GM19035 (cell line): ENCODE results near the gene PLPPR4.
"Not testable (repeated sequence)": the region's sequence is repeated elsewhere in the genome, so short reads cannot be mapped to it uniquely, and the experiment has no call there.

ENCODE experiments used
- ATAC-seq: cut with Tn5 transposase; IDR thresholded peaks from one replicate; pipeline ENCODE4 v1.9.1; 2021; ENCODE audit not compliant: unreplicated experiment

The PLPPR4 gene

GRCh38 chr1:99264201-99265021 lies at the start of gene PLPPR4:
Gene PLPPR4, plus strand, starts transcription at chr1:99264492. Its CDS starts 102 bp downstream, at chr1:99264594.
- no peak for ATAC-seq

GRCh38 chr1:99216956-99217355 lies 47.3 kb upstream of the PLPPR4 start:
- ATAC-seq, result no peak

- no peak for ATAC-seq
Measured at GRCh38 chr1:99217599-99217998, 46.7 kb upstream of the PLPPR4 start.

GRCh38 chr1:99218572-99218971 lies 45.7 kb upstream of the PLPPR4 start:
- no peak for ATAC-seq

GRCh38 chr1:99218999-99219398 lies 45.3 kb upstream of the PLPPR4 start:
- peak; percentile 69 for ATAC-seq

GRCh38 chr1:99227056-99227897 lies 37.0 kb upstream of the PLPPR4 start:
- ATAC-seq, result no peak

GRCh38 chr1:99228153-99228552 lies 36.1 kb upstream of the PLPPR4 start:
- peak; percentile 56 for ATAC-seq

- ATAC-seq, result no peak
Measured at GRCh38 chr1:99229122-99229521, 35.2 kb upstream of the PLPPR4 start.

GRCh38 chr1:99230695-99231094 lies 33.6 kb upstream of the PLPPR4 start:
- no peak for ATAC-seq

GRCh38 chr1:99232172-99232571 lies 32.1 kb upstream of the PLPPR4 start:
- no peak for ATAC-seq

GRCh38 chr1:99233446-99233845 lies 30.8 kb upstream of the PLPPR4 start:
- no peak for ATAC-seq

GRCh38 chr1:99236756-99237155 lies 27.5 kb upstream of the PLPPR4 start:
- ATAC-seq, result no peak

- no peak for ATAC-seq
Measured at GRCh38 chr1:99239690-99240089, 24.6 kb upstream of the PLPPR4 start.

GRCh38 chr1:99240621-99241020 lies 23.7 kb upstream of the PLPPR4 start:
- no peak for ATAC-seq

GRCh38 chr1:99246152-99246551 lies 18.1 kb upstream of the PLPPR4 start:
- ATAC-seq, result no peak

GRCh38 chr1:99247199-99247598 lies 17.1 kb upstream of the PLPPR4 start:
- ATAC-seq, result no peak

GRCh38 chr1:99250728-99251127 lies 13.6 kb upstream of the PLPPR4 start:
- ATAC-seq, result no peak

GRCh38 chr1:99251308-99251707 lies 13.0 kb upstream of the PLPPR4 start:
- ATAC-seq, result no peak

GRCh38 chr1:99252630-99253029 lies 11.7 kb upstream of the PLPPR4 start:
- no peak for ATAC-seq

GRCh38 chr1:99260402-99260801 lies 3.9 kb upstream of the PLPPR4 start:
- ATAC-seq, result not testable (repeated sequence)

- no peak for ATAC-seq
Measured at GRCh38 chr1:99265124-99265523, 832 bp downstream of the PLPPR4 start.

- no peak for ATAC-seq
Measured at GRCh38 chr1:99266726-99267125, 2.4 kb downstream of the PLPPR4 start.
